Ishikawa (cell line): Measurements from ENCODE around the gene CABP1.

ENCODE experiments used
- EP300 ChIP-seq: IDR thresholded peaks from 2 replicates; pipeline ENCODE4 v1.6.1; 2012; ENCODE audit warnings: borderline replicate concordance
- MAX ChIP-seq: IDR thresholded peaks from 2 replicates; pipeline ENCODE4 v1.6.1; 2012
- YY1 ChIP-seq: IDR thresholded peaks from 2 replicates; pipeline ENCODE4 v1.6.1; 2012; ENCODE audit warnings: low read depth

DNA sequence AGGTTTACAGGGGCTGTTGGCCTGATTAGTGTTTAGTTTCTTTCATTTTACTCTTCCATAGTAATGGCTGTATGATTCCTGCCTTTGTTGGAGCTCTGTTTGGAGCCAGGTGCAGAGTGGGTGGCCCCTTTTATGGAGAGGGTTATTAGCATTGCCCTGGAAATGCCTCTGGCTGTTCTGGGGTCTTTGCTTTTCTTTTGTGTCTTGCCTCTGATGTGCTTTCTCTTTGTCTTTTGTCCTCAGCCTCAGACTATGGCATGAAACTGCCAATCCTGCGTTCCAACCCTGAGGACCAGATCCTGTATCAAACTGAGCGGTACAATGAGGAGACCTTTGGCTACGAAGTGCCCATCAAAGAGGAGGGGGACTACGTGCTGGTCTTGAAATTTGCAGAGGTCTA, 53.4 kb downstream of the CABP1 start:
- no peak for TF ChIP-seq YY1
- no peak for TF ChIP-seq MAX
- no peak for TF ChIP-seq EP300
